ENCODE data around the gene CHST11.
"Not testable (repeated sequence)": the region's sequence is repeated elsewhere in the genome, so short reads cannot be mapped to it uniquely, and the experiment has no call there.

Gene CHST11

GRCh38 chr12:104547235-104547634 is 90.5 kb downstream of the CHST11 start:
- no peak overlapping the region for H3K27ac ChIP-seq (ENCODE audit: low read depth, low read length)
- H3K4me1 ChIP-seq (ENCODE audit: control insufficient read depth in 1 of 2, insufficient read depth in 2 of 2, low read length in 2 of 2), result peaks cover 0 to 3% of the 10 kb centered on the region in 2 donors
- H3K9ac ChIP-seq (ENCODE audit: low read depth in 1 of 2, low read length in 2 of 2), result no peak overlapping the region
- H3K4me3 ChIP-seq (ENCODE audit: low read depth in 1 of 2, low read length in 2 of 2), result no peak overlapping the region
- H3K27me3 ChIP-seq (ENCODE audit: control insufficient read depth in 1 of 2, insufficient read depth in 2 of 2, low read length in 2 of 2), result no peaks in the 10 kb centered on the region
- no peaks in the 10 kb centered on the region for H3K9me3 ChIP-seq (ENCODE audit: control insufficient read depth in 1 of 2, low read length in 2 of 2)
- H3K36me3 ChIP-seq (ENCODE audit: control insufficient read depth in 1 of 2, insufficient read depth in 2 of 2, low read length in 2 of 2), result no peaks in the 10 kb centered on the region

GRCh38 chr12:104549815-104550480 is 93.2 kb downstream of the CHST11 start:
- Histone ChIP-seq H3K36me3 (ENCODE audit: control insufficient read depth in 1 of 2, insufficient read depth in 2 of 2, low read length in 2 of 2) (no peaks in the 10 kb centered on the region), H3K4me1 (ENCODE audit: control insufficient read depth in 1 of 2, insufficient read depth in 2 of 2, low read length in 2 of 2) (peaks cover 0 to 3% of the 10 kb centered on the region in 2 donors), H3K9me3 (ENCODE audit: control insufficient read depth in 1 of 2, low read length in 2 of 2) (no peaks in the 10 kb centered on the region), H3K27ac (ENCODE audit: low read depth, low read length) (no peak overlapping the region), H3K9ac (ENCODE audit: low read depth in 1 of 2, low read length in 2 of 2) (no peak overlapping the region), H3K27me3 (ENCODE audit: control insufficient read depth in 1 of 2, insufficient read depth in 2 of 2, low read length in 2 of 2) (no peaks in the 10 kb centered on the region), H3K4me3 (ENCODE audit: low read depth in 1 of 2, low read length in 2 of 2) (no peak overlapping the region)

GRCh38 chr12:104551313-104551931 is 94.7 kb downstream of the CHST11 start:
- H3K4me3 ChIP-seq (ENCODE audit: low read depth in 1 of 2, low read length in 2 of 2), result no peak overlapping the region
- H3K4me1 ChIP-seq (ENCODE audit: control insufficient read depth in 1 of 2, insufficient read depth in 2 of 2, low read length in 2 of 2), result peaks cover 0 to 3% of the 10 kb centered on the region in 2 donors
- H3K9ac ChIP-seq (ENCODE audit: low read depth in 1 of 2, low read length in 2 of 2), result no peak overlapping the region
- no peaks in the 10 kb centered on the region for H3K36me3 ChIP-seq (ENCODE audit: control insufficient read depth in 1 of 2, insufficient read depth in 2 of 2, low read length in 2 of 2)
- no peak overlapping the region for H3K27ac ChIP-seq (ENCODE audit: low read depth, low read length)
- no peaks in the 10 kb centered on the region for H3K27me3 ChIP-seq (ENCODE audit: control insufficient read depth in 1 of 2, insufficient read depth in 2 of 2, low read length in 2 of 2)
- no peaks in the 10 kb centered on the region for H3K9me3 ChIP-seq (ENCODE audit: control insufficient read depth in 1 of 2, low read length in 2 of 2)

GRCh38 chr12:104553421-104553820 is 96.7 kb downstream of the CHST11 start:
- Histone ChIP-seq H3K36me3 (ENCODE audit: control insufficient read depth in 1 of 2, insufficient read depth in 2 of 2, low read length in 2 of 2) (no peaks in the 10 kb centered on the region), H3K27ac (ENCODE audit: low read depth, low read length) (no peak overlapping the region), H3K4me3 (ENCODE audit: low read depth in 1 of 2, low read length in 2 of 2) (no peak overlapping the region), H3K27me3 (ENCODE audit: control insufficient read depth in 1 of 2, insufficient read depth in 2 of 2, low read length in 2 of 2) (no peaks in the 10 kb centered on the region), H3K9me3 (ENCODE audit: control insufficient read depth in 1 of 2, low read length in 2 of 2) (no peaks in the 10 kb centered on the region), H3K4me1 (ENCODE audit: control insufficient read depth in 1 of 2, insufficient read depth in 2 of 2, low read length in 2 of 2) (no peaks in the 10 kb centered on the region), H3K9ac (ENCODE audit: low read depth in 1 of 2, low read length in 2 of 2) (no peak overlapping the region)

- Histone ChIP-seq H3K27me3 (ENCODE audit: control insufficient read depth in 1 of 2, insufficient read depth in 2 of 2, low read length in 2 of 2) (no peaks in the 10 kb centered on the region), H3K36me3 (ENCODE audit: control insufficient read depth in 1 of 2, insufficient read depth in 2 of 2, low read length in 2 of 2) (no peaks in the 10 kb centered on the region), H3K4me3 (ENCODE audit: low read depth in 1 of 2, low read length in 2 of 2) (no peak overlapping the region), H3K9ac (ENCODE audit: low read depth in 1 of 2, low read length in 2 of 2) (no peak overlapping the region), H3K9me3 (ENCODE audit: control insufficient read depth in 1 of 2, low read length in 2 of 2) (no peaks in the 10 kb centered on the region), H3K27ac (ENCODE audit: low read depth, low read length) (no peak overlapping the region), H3K4me1 (ENCODE audit: control insufficient read depth in 1 of 2, insufficient read depth in 2 of 2, low read length in 2 of 2) (no peaks in the 10 kb centered on the region)
These were observed 98.9 kb downstream of the CHST11 start for GRCh38 chr12:104555648-104556047.

- Histone ChIP-seq H3K9me3 (ENCODE audit: control insufficient read depth in 1 of 2, low read length in 2 of 2) (no peaks in the 10 kb centered on the region), H3K4me1 (ENCODE audit: control insufficient read depth in 1 of 2, insufficient read depth in 2 of 2, low read length in 2 of 2) (no peaks in the 10 kb centered on the region), H3K27ac (ENCODE audit: low read depth, low read length) (no peak overlapping the region), H3K27me3 (ENCODE audit: control insufficient read depth in 1 of 2, insufficient read depth in 2 of 2, low read length in 2 of 2) (no peaks in the 10 kb centered on the region), H3K4me3 (ENCODE audit: low read depth in 1 of 2, low read length in 2 of 2) (no peak overlapping the region), H3K9ac (ENCODE audit: low read depth in 1 of 2, low read length in 2 of 2) (no peak overlapping the region), H3K36me3 (ENCODE audit: control insufficient read depth in 1 of 2, insufficient read depth in 2 of 2, low read length in 2 of 2) (no peaks in the 10 kb centered on the region)
These were observed 100.9 kb downstream of the CHST11 start for GRCh38 chr12:104557488-104558195.

- Histone ChIP-seq H3K27me3 (ENCODE audit: control insufficient read depth in 1 of 2, insufficient read depth in 2 of 2, low read length in 2 of 2) (no peaks in the 10 kb centered on the region), H3K9ac (ENCODE audit: low read depth in 1 of 2, low read length in 2 of 2) (no peak overlapping the region), H3K27ac (ENCODE audit: low read depth, low read length) (no peak overlapping the region), H3K4me1 (ENCODE audit: control insufficient read depth in 1 of 2, insufficient read depth in 2 of 2, low read length in 2 of 2) (no peaks in the 10 kb centered on the region), H3K9me3 (ENCODE audit: control insufficient read depth in 1 of 2, low read length in 2 of 2) (no peaks in the 10 kb centered on the region), H3K4me3 (ENCODE audit: low read depth in 1 of 2, low read length in 2 of 2) (no peak overlapping the region), H3K36me3 (ENCODE audit: control insufficient read depth in 1 of 2, insufficient read depth in 2 of 2, low read length in 2 of 2) (no peaks in the 10 kb centered on the region)
These were observed 104.1 kb downstream of the CHST11 start for GRCh38 chr12:104560881-104561280.

GRCh38 chr12:104562763-104563162 is 106.0 kb downstream of the CHST11 start:
- Histone ChIP-seq H3K27ac (ENCODE audit: low read depth, low read length) (no peak overlapping the region), H3K9ac (ENCODE audit: low read depth in 1 of 2, low read length in 2 of 2) (no peak overlapping the region), H3K4me1 (ENCODE audit: control insufficient read depth in 1 of 2, insufficient read depth in 2 of 2, low read length in 2 of 2) (no peaks in the 10 kb centered on the region), H3K9me3 (ENCODE audit: control insufficient read depth in 1 of 2, low read length in 2 of 2) (no peaks in the 10 kb centered on the region), H3K4me3 (ENCODE audit: low read depth in 1 of 2, low read length in 2 of 2) (no peak overlapping the region), H3K27me3 (ENCODE audit: control insufficient read depth in 1 of 2, insufficient read depth in 2 of 2, low read length in 2 of 2) (no peaks in the 10 kb centered on the region), H3K36me3 (ENCODE audit: control insufficient read depth in 1 of 2, insufficient read depth in 2 of 2, low read length in 2 of 2) (no peaks in the 10 kb centered on the region)

- not testable (repeated sequence) for H3K27me3 ChIP-seq (ENCODE audit: control insufficient read depth in 1 of 2, insufficient read depth in 2 of 2, low read length in 2 of 2)
These were observed 107.9 kb downstream of the CHST11 start for GRCh38 chr12:104564662-104565061.

GRCh38 chr12:104565606-104566243 is 109.0 kb downstream of the CHST11 start:
- H3K36me3 ChIP-seq (ENCODE audit: control insufficient read depth in 1 of 2, insufficient read depth in 2 of 2, low read length in 2 of 2), result no peaks in the 10 kb centered on the region
- no peak overlapping the region for H3K9ac ChIP-seq (ENCODE audit: low read depth in 1 of 2, low read length in 2 of 2)
- H3K27me3 ChIP-seq (ENCODE audit: control insufficient read depth in 1 of 2, insufficient read depth in 2 of 2, low read length in 2 of 2), result no peaks in the 10 kb centered on the region
- H3K4me1 ChIP-seq (ENCODE audit: control insufficient read depth in 1 of 2, insufficient read depth in 2 of 2, low read length in 2 of 2), result peaks cover 11 to 12% of the 10 kb centered on the region in 2 donors
- H3K27ac ChIP-seq (ENCODE audit: low read depth, low read length), result no peak overlapping the region
- H3K9me3 ChIP-seq (ENCODE audit: control insufficient read depth in 1 of 2, low read length in 2 of 2), result no peaks in the 10 kb centered on the region
- no peak overlapping the region for H3K4me3 ChIP-seq (ENCODE audit: low read depth in 1 of 2, low read length in 2 of 2)

More at GRCh38 chr12:104564662-104565061, 107.9 kb downstream of the CHST11 start:
- not testable (repeated sequence) for H3K36me3 ChIP-seq (ENCODE audit: control insufficient read depth in 1 of 2, insufficient read depth in 2 of 2, low read length in 2 of 2); H3K9ac ChIP-seq (ENCODE audit: low read depth in 1 of 2, low read length in 2 of 2); H3K4me3 ChIP-seq (ENCODE audit: low read depth in 1 of 2, low read length in 2 of 2); H3K27ac ChIP-seq (ENCODE audit: low read depth, low read length); H3K4me1 ChIP-seq (ENCODE audit: control insufficient read depth in 1 of 2, insufficient read depth in 2 of 2, low read length in 2 of 2); H3K9me3 ChIP-seq (ENCODE audit: control insufficient read depth in 1 of 2, low read length in 2 of 2)
